ENCODE measurements around the gene PDE9A. TPM values are rescaled to one million over a fixed set of nuclear protein-coding genes. Genes with fewer than 3 reads are reported as not detected.

Gene PDE9A
- total RNA-seq, 4 donors from 2014 or later: 2.4 to 9.0 (median 3.7) TPM

DNA sequence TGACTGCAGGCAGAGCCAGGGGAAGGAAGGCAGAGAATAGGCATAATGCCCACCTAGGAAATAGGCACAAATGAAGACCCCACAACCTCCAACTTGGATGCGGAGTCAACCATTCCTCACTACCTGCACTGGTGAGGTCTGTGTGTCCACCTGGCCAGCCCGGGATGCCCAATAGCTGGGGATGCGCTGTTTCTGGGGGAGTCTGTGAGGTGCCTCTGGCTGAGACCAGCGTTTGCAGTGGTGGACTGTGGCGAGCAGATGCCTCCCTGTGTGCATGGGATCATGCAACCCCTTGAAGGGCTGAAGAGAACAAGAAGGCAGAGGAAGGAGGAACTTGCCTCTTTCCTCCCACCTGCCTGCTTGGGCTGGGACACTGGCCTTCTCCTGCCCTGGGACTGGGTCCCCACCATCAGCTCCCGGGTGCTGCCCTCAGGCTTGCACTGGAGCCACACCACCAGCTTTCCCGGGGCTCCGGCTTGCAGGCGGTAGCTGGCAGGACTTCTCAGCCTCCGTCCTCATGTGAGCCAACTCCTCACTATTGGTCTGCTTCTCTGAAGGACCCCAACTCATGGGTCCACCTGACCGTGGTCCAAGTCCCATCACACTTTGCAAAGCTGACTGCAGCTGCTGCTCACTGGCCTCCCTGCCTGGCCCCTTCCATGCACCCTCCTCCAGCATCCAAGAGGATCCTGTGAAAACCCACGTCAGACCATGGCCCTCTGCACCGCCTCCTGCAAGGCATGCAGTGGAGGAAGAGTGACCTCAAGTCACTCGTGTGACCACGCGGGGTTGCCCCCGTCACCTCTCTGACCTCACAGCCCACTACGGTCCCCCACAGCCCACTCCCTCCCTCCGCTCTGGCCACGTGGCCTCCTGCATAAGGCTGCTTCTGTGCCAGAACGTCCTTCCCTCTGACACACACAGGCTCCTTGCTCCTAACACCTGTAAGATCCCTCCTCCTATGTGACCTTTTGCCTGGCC, 2.7 kb upstream of the PDE9A start:
- TF ChIP-seq CTCF (IDR thresholded peaks at IDR 0.05; ENCODE audit: low read depth): no peak

DNA sequence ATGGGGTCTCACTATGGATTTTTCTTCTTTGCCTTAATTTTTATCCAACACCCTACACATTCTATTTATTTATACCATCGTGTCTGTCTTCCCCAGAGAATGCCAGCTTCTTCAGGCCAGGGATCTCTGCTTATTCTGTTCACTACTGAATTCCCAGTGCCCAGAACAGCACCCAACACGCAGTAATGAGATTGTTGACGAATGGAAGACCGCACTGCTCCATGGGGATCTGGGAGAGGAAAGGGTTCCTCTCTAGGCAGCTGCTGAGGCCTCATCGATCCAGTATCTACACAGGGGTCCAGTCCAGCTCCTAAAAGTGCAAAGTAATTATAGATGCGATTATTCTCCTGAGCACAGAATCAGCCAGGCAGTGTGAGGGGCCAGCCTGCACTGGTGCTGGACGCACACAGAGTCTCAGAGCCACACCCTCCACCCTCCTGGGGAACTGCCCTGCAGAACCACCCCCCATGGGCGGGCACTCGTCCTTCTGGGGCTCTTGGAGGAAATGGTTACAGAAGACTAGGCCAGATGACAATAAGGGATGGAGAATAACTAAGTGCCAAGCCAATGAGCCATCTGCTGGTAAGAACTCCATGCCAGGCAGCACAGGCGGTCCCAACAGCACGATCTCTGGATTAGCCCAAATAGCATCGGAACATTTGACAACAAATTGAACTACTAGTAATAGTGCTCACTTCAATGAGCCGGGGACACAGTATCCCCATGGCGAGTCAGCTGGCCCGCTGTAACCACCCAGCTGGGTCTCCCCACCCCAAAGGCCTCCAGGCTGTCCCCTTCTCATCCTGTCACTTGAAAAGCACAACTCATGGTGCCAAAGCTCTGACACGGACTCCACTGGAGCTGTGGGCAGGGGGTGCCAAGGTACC, 1.7 kb upstream of the PDE9A start:
- no peak for TF ChIP-seq CTCF (IDR thresholded peaks at IDR 0.05; ENCODE audit: low read depth)

GRCh38 chr21:42652527-42653230, 742 bp upstream of the PDE9A start:
- no peak for TF ChIP-seq CTCF (IDR thresholded peaks at IDR 0.05; ENCODE audit: low read depth)

DNA sequence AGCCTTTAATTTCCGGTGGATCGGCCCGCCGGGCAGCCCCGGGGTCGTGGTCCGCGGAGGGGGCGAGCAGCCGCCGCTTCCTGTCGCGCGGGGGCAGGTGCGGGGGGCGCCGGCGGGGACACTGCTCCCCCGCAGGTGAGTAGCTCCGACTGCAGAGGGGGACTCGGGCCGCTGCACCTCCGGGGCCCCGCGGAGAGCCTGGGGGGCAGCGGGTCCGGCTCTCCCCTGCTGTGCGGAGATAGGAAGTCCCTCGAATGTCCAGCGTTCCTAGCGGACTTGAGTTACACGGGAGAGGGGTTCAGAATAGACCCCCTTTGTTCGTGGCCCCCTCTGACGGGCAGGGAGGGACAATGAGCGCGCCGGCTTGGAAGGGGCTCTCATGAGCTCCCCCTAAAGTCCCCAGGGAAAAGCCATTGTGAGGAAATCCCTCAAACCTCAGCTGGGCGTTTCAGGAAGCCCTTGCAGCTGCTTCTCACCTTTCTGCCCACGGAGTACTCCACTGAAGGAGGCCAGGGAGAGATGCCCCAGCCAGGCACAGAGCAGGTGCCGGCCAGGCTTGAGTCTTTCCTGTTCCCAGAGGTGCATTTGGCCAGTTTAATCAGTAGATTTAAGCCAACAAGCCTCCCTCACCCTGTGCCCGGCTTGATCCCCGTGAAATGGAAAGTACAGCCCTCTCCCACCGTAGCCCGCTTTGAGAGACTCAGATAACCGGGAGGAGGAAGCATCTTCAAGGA, 925 bp downstream of the PDE9A start:
- no peak for TF ChIP-seq CTCF (IDR thresholded peaks at IDR 0.05; ENCODE audit: low read depth)

GRCh38 chr21:42654913-42655795, 1.7 kb downstream of the PDE9A start:
- no peak for TF ChIP-seq CTCF (IDR thresholded peaks at IDR 0.05; ENCODE audit: low read depth)
